Breast epithelium (tissue), 4 donors: ENCODE measurements around the gene CDKN2A. TPM values are rescaled to one million over a fixed set of nuclear protein-coding genes. Genes with fewer than 3 reads are reported as not detected.

Experiments
- DNase-seq, 2 donors: peaks; one replicate each; pipeline ENCODE4 v3.0.0-alpha.2; 2019; ENCODE audit warnings: low spot score in 2 of 2
- H3K27ac ChIP-seq, 2 donors: fragments of 200-600 bp; sonication (generic) in 1 of 2; one replicate each; pipeline ENCODE4 v1.5.1; 2016 to 2019; ENCODE audit warnings: mild to moderate bottlenecking in 1 of 2
- H3K27me3 ChIP-seq, 2 donors: fragments of 200-600 bp; sonication (generic) in 1 of 2; one replicate each; pipeline versions ENCODE4 v1.5.1 to v1.6.0; 2017 to 2019; ENCODE audit warnings: control low read depth in 1 of 2, mild to moderate bottlenecking in 1 of 2
- H3K36me3 ChIP-seq: fragments of 200-600 bp; one replicate; pipeline ENCODE4 v1.5.1; 2019
- H3K4me1 ChIP-seq, 2 donors: fragments of 200-600 bp; sonication (generic); one replicate each; pipeline ENCODE4 v1.5.1; 2016 to 2019; ENCODE audit warnings: control low read depth in 1 of 2
- H3K4me3 ChIP-seq, 3 donors: fragments of 200-600 bp; sonication (generic); 1 replicate in 2 of 3; 2 replicates in 1 of 3; pipeline ENCODE4 v1.5.1; 2016 to 2019; ENCODE audit warnings: mild to moderate bottlenecking in 3 of 3, moderate library complexity in 2 of 3
- H3K9me3 ChIP-seq, 2 donors: fragments of 200-600 bp; sonication (generic) in 1 of 2; one replicate each; pipeline ENCODE4 v1.5.1; 2016 to 2019; ENCODE audit warnings: control low read depth in 1 of 2
- POLR2A ChIP-seq: fragments of 450-650 bp; IDR thresholded peaks from one replicate; pipeline ENCODE4 v1.6.1; 2016; ENCODE audit warnings: antibody characterized with exemption, mild to moderate bottlenecking, moderate library complexity
- POLR2AphosphoS5 ChIP-seq, 3 donors: sonication (generic); formaldehyde crosslinking; IDR thresholded peaks; one replicate each; pipeline ENCODE4 v1.6.1; 2017; ENCODE audit warnings: antibody characterized with exemption in 3 of 3
- intact Hi-C: fragments of 100-400 bp; cut with DNase I; formaldehyde crosslinking; loops from one replicate; pipeline ENCODE4 v1.15.1; 2023; ENCODE audit warnings: low total_unique reads
- total RNA-seq, 3 donors: library from RNA; depleted of rRNA; stranded (reverse); fragments of >200 nt; gene quantifications; one replicate each; pipeline ENCODE4 v1.1.0, GENCODE V29; 2016
- TF ChIP-seq, protein P1 (sequence below), 3 donors: fragments of 450-650 bp; IDR thresholded peaks; one replicate each; pipeline ENCODE4 v1.5.1; 2016 to 2017; ENCODE audit warnings: antibody characterized with exemption in 3 of 3, mild to moderate bottlenecking in 3 of 3, moderate library complexity in 3 of 3

The CDKN2A gene
- total RNA-seq, 3 donors from 2014 or later: 0.80 to 19.3 (median 3.5) TPM

DNA sequence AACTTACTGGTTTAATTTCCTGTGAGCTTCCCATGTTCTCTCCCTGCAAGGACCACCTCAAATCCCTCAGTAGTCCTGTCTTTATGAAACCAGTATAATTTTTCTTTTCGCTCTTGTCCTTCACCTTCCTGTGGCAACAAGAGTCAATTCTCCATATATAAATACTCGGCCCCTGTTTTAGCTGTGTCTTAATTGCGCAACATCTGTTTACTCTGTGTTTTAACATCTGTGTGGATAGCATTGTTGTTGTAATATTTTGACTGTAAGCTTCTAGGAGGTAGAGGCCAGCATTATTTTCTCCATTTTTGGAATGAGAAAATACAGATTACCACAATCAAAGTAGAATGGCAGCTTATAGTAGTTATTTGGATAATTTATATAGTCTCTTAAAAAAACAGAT, 45.1 kb upstream of the CDKN2A start:
- H3K4me3 ChIP-seq: no peak overlapping the region
- intact Hi-C loops: no loop called here
- TF ChIP-seq, protein P1, sequence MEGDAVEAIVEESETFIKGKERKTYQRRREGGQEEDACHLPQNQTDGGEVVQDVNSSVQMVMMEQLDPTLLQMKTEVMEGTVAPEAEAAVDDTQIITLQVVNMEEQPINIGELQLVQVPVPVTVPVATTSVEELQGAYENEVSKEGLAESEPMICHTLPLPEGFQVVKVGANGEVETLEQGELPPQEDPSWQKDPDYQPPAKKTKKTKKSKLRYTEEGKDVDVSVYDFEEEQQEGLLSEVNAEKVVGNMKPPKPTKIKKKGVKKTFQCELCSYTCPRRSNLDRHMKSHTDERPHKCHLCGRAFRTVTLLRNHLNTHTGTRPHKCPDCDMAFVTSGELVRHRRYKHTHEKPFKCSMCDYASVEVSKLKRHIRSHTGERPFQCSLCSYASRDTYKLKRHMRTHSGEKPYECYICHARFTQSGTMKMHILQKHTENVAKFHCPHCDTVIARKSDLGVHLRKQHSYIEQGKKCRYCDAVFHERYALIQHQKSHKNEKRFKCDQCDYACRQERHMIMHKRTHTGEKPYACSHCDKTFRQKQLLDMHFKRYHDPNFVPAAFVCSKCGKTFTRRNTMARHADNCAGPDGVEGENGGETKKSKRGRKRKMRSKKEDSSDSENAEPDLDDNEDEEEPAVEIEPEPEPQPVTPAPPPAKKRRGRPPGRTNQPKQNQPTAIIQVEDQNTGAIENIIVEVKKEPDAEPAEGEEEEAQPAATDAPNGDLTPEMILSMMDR (IDR thresholded peaks at IDR 0.05): no peak
- no peak for TF ChIP-seq POLR2A
- no peak for TF ChIP-seq POLR2AphosphoS5 (IDR thresholded peaks at IDR 0.05)

DNA sequence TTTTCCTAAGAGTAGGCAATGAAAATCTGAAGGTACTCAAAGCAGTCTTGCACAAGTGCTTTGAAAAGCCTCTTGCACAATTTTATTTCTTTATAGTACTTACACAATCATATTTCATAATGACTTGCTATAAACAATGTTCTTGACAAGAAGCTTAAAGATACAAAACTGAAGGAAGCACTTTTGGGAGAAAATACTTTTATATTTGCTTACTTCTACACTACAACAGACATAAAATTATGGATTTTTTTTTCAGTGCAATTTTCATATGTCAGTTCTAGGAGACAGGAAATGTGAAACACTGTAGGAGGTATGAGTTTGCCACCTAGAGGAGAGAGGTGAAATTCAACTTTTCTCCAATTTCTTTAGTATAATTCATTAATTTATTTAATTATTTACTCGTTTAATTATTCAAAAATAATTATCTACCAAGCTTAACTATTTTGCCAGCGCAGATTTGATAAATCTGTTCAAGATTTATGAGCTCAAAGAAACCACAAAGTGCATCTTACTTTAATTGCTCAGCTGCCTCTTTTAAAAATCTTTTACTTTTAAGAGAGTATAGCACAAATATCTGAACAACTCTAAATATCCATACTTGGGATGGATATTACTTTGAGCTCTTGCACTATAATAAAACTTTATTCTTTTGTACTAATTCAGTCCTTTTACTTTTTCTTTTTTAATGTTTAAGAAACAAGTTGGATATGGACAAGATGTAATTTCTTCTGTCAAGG, 43.9 kb upstream of the CDKN2A start:
- H3K36me3 ChIP-seq: no peaks in the 10 kb centered on the region
- H3K4me1 ChIP-seq: no peaks in the 10 kb centered on the region
- intact Hi-C loops: no loop called here
- no peak for TF ChIP-seq POLR2AphosphoS5 (IDR thresholded peaks at IDR 0.05)
- no peak for TF ChIP-seq POLR2A
- TF ChIP-seq, protein P1 (IDR thresholded peaks at IDR 0.05): peak in 2 of 3 donors; percentile 18 to 35
- no peaks in the 10 kb centered on the region for H3K27me3 ChIP-seq
- H3K9me3 ChIP-seq: no peaks in the 10 kb centered on the region
- H3K27ac ChIP-seq: no peak overlapping the region
- no peak for DNase-seq
- no peak overlapping the region for H3K4me3 ChIP-seq

More for the DNA sequence above, 45.1 kb upstream of the CDKN2A start:
- no peak for DNase-seq
- no peaks in the 10 kb centered on the region for H3K27me3 ChIP-seq
- no peaks in the 10 kb centered on the region for H3K36me3 ChIP-seq
- no peaks in the 10 kb centered on the region for H3K9me3 ChIP-seq
- no peak overlapping the region for H3K27ac ChIP-seq
- no peaks in the 10 kb centered on the region for H3K4me1 ChIP-seq

DNA sequence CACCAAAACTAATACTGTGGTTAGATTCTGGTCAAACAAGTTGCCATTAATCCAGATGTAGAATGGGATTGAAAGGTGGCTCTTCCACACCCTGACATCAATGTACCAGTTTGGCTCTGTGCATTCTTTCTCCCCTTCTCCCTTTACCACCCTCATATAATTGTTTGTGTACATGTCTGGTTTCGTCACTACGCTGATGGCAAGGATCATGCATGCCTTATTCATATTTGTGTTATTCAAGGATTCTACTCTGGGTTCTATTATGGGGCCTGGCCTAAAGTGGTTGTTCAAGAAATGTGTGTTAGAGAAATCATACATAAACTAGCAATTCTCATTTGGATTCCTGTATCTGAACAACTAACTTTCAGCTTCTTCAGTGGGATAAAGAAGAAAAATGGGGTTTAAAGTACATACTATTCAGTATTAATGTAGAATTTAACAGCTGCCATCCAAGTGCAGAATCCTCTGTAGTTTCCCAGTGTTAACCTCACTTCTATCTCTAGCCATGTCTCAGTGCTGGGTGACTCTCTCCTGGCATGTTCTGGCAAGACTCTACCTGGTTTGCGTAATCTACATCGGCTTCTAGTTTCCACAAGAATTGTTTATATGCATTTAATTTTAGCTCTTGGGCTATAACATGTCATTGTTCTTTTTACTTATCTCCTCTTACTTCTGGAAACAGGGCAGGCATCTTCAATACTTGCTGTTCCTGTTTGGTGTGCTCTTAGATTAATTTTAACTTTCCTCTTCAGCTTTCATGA, 42.9 kb upstream of the CDKN2A start:
- no peak overlapping the region for H3K4me3 ChIP-seq
- TF ChIP-seq, protein P1 (IDR thresholded peaks at IDR 0.05): no peak
- no peak for TF ChIP-seq POLR2AphosphoS5 (IDR thresholded peaks at IDR 0.05)
- H3K4me1 ChIP-seq: no peaks in the 10 kb centered on the region
- no peak overlapping the region for H3K27ac ChIP-seq
- no peaks in the 10 kb centered on the region for H3K36me3 ChIP-seq
- H3K9me3 ChIP-seq: no peaks in the 10 kb centered on the region
- intact Hi-C loops: no loop called here
- DNase-seq: no peak
- no peaks in the 10 kb centered on the region for H3K27me3 ChIP-seq

DNA sequence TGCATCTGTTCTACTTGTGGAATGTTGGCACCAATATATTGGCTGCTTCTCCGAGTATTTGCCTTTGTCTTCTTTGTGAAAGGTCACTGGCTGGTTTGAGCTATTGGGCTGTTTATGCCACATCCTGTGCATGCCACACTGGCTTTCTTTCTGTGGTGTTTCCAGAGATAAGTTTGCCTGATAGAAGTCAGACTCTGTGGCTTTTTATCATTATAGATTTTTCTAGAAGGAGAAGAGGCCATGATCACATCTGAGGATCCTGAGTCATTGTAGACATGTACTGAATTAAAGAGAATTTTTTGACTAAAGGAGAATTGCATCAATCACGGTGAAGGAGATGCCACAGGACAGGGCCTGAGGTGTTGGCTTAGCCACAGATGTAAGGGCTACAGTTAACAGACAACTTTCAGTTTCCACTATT, 41.4 kb upstream of the CDKN2A start:
- intact Hi-C loops: no loop called here
- Histone ChIP-seq H3K27ac (no peak overlapping the region), H3K27me3 (no peaks in the 10 kb centered on the region), H3K36me3 (no peaks in the 10 kb centered on the region), H3K4me1 (no peaks in the 10 kb centered on the region), H3K4me3 (no peak overlapping the region), H3K9me3 (no peaks in the 10 kb centered on the region)
- DNase-seq: no peak
- TF ChIP-seq POLR2A: no peak
- TF ChIP-seq, protein P1 (IDR thresholded peaks at IDR 0.05): no peak
- no peak for TF ChIP-seq POLR2AphosphoS5 (IDR thresholded peaks at IDR 0.05)

DNA sequence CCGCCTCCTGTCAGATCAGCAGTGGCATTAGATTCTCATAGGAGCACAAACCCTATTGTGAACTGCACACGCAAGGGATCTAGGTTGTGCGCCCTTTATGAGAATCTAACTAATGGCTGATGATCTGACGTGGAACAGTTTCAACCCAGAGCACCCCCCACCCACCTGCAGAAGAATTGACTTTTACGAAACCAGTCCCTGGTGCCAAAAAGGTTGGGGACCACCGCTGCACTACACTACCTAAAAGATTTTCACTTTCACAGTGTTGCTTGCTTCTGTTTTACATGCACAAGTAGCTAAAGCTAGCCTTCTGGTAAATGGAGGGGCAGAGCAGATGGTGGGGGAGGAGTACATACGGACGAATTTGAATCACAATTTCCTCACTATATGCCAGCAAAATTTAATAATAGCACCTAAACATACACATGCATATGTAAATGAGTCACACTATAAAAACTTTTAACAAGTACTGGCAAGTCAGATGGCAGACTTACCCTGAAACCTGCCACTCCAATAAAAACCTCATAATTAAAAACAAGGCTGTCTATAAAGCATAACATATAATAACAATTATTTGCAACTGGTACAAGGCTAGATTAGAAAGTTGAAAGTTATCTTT, 38.9 kb upstream of the CDKN2A start:
- intact Hi-C loops: no loop called here

More for the DNA sequence above, 38.9 kb upstream of the CDKN2A start:
- H3K36me3 ChIP-seq: no peaks in the 10 kb centered on the region
- no peaks in the 10 kb centered on the region for H3K9me3 ChIP-seq
- no peak for DNase-seq
- H3K4me3 ChIP-seq: no peak overlapping the region
- no peak overlapping the region for H3K27ac ChIP-seq
- H3K27me3 ChIP-seq: no peaks in the 10 kb centered on the region
- H3K4me1 ChIP-seq: no peaks in the 10 kb centered on the region
- TF ChIP-seq POLR2A: no peak
- no peak for TF ChIP-seq POLR2AphosphoS5 (IDR thresholded peaks at IDR 0.05)
- TF ChIP-seq, protein P1 (IDR thresholded peaks at IDR 0.05): no peak
